Measurements from ENCODE around the gene PPOX.
A peak's percentile ranks its signal among the peaks of the same experiment; 100 is the strongest.

The PPOX gene

GRCh38 chr1:161175771-161176453, 9.7 kb downstream of the PPOX start:
- no peak for DNase-seq (ENCODE audit: low read depth in 2 of 2)

- DNase-seq (ENCODE audit: low read depth in 2 of 2), result no peak
These were observed 10.4 kb downstream of the PPOX start for GRCh38 chr1:161176468-161177111.

GRCh38 chr1:161177112-161177935, 11.1 kb downstream of the PPOX start, which contains the start of gene B4GALT3:
TSS of gene B4GALT3 (minus strand) at chr1:161177507. CDS start at chr1:161176060, 1,447 bp downstream.
- DNase-seq (ENCODE audit: low read depth in 2 of 2), result no peak

GRCh38 chr1:161177936-161178244, 11.7 kb downstream of the PPOX start:
- no peak for DNase-seq (ENCODE audit: low read depth in 2 of 2)

- no peak for DNase-seq (ENCODE audit: low read depth in 2 of 2)
These were observed 13.5 kb downstream of the PPOX start for GRCh38 chr1:161179698-161180097.

- no peak for DNase-seq (ENCODE audit: low read depth in 2 of 2)
These were observed 14.4 kb downstream of the PPOX start for GRCh38 chr1:161180639-161181038.

GRCh38 chr1:161182214-161182613, 16.0 kb downstream of the PPOX start:
- no peak for DNase-seq (ENCODE audit: low read depth in 2 of 2)

- DNase-seq (ENCODE audit: low read depth in 2 of 2), result peak; percentile 51 to 58
These were observed 19.1 kb downstream of the PPOX start for GRCh38 chr1:161185282-161185682.

- no peak for DNase-seq (ENCODE audit: low read depth in 2 of 2)
These were observed 19.6 kb downstream of the PPOX start for GRCh38 chr1:161185732-161186311.

- no peak for DNase-seq (ENCODE audit: low read depth in 2 of 2)
These were observed 21.1 kb downstream of the PPOX start for GRCh38 chr1:161187311-161187710.

- no peak for DNase-seq (ENCODE audit: low read depth in 2 of 2)
These were observed 22.2 kb downstream of the PPOX start for GRCh38 chr1:161188381-161188780.

GRCh38 chr1:161189036-161189435, 22.8 kb downstream of the PPOX start:
- DNase-seq (ENCODE audit: low read depth in 2 of 2), result no peak

- DNase-seq (ENCODE audit: low read depth in 2 of 2), result no peak
These were observed 24.8 kb downstream of the PPOX start for GRCh38 chr1:161190962-161191521.

- no peak for DNase-seq (ENCODE audit: low read depth in 2 of 2)
These were observed 25.7 kb downstream of the PPOX start for GRCh38 chr1:161191971-161192370.

- peak in 1 of 2 experiments; percentile 44 for DNase-seq (ENCODE audit: low read depth in 2 of 2)
These were observed 26.5 kb downstream of the PPOX start for GRCh38 chr1:161192476-161193465.

GRCh38 chr1:161193561-161194235, 27.5 kb downstream of the PPOX start:
- no peak for DNase-seq (ENCODE audit: low read depth in 2 of 2)

GRCh38 chr1:161195171-161195570, 28.9 kb downstream of the PPOX start:
- no peak for DNase-seq (ENCODE audit: low read depth in 2 of 2)

GRCh38 chr1:161196111-161196510, 29.9 kb downstream of the PPOX start:
- DNase-seq (ENCODE audit: low read depth in 2 of 2), result no peak

GRCh38 chr1:161196521-161197451, 30.6 kb downstream of the PPOX start:
- peak; percentile 85 to 87 for DNase-seq (ENCODE audit: low read depth in 2 of 2)
